ENCODE results near the gene TWNK.

Gene TWNK

DNA sequence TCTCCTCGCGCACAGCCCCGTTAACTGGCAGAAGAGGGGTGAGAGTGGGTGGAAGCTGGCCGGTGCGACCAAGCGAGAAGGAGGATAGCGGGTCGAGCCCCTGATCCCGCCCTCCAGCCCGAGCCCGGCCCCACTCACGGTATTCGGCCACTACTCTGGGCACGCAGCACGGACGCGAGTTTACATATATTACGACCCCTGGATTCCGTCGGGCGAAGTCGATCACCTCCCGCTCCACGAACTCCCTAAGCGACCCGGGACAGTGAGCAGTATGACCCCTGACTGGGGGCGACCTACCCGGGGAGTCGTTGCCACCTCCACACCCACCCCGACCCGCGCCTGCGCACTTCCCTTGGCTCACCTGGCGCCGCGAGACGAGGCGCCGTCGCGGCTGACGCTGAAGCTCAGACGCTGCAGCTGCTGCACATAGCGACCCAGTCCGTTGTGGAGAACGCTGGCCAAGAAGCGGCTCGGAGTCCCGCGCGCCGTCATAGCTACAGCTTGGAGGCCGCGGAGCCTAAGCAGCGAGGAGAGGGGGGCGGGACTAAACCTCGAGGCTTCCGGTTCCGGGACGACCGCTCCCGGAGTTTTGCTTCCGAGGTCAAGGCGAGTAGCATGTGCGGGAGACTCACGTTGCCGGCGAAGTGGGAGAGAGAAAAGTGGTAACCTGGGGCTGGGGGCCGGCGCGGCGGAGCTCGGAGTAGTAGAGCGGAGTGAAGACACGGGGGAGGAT lies at the start of gene TWNK, which contains the start of gene MRPL43 (continued):
- TF ChIP-seq ZFP37 (tag by site-specific recombination; IDR thresholded peaks at IDR 0.05) (0 out of 2 replicates have a peak, but pooled peaks have one; percentile 14), ZNF610 (tag by site-specific recombination; IDR thresholded peaks at IDR 0.05; ENCODE audit: borderline replicate concordance) (peak; percentile 69), ZNF433 (tag by site-specific recombination; IDR thresholded peaks at IDR 0.05; ENCODE audit: low read depth) (no peak), ZNF623 (tag by site-specific recombination; IDR thresholded peaks at IDR 0.05) (no peak), ZNF701 (tag by site-specific recombination; IDR thresholded peaks at IDR 0.05) (no peak), OSR2 (tag by site-specific recombination; IDR thresholded peaks at IDR 0.05) (no peak), ZSCAN30 (tag by site-specific recombination; IDR thresholded peaks at IDR 0.05) (no peak), ZNF132 (tag by site-specific recombination; IDR thresholded peaks at IDR 0.05; ENCODE audit: borderline replicate concordance) (no peak), ZNF629 (tag by site-specific recombination; IDR thresholded peaks at IDR 0.05) (peak; percentile 69; the same call in 1 of the 2 replicates), BCL11A (tag by site-specific recombination; IDR thresholded peaks at IDR 0.05; ENCODE audit: low read depth) (0 out of 2 replicates have a peak, but pooled peaks have one; percentile 21), ZBTB1 (tag by site-specific recombination; IDR thresholded peaks at IDR 0.05) (no peak), ZNF600 (tag by site-specific recombination; IDR thresholded peaks at IDR 0.05) (peak; percentile 73; the same call in 1 of the 2 replicates), ZBTB20 (tag by site-specific recombination; IDR thresholded peaks at IDR 0.05) (no peak), ZNF223 (tag by site-specific recombination; IDR thresholded peaks at IDR 0.05) (no peak), MYNN (tag by site-specific recombination; IDR thresholded peaks at IDR 0.05; ENCODE audit: borderline replicate concordance) (no peak), ZNF785 (tag by site-specific recombination; IDR thresholded peaks at IDR 0.05) (no peak), MEIS1 (CRISPR knock-in tag; IDR thresholded peaks at IDR 0.05; ENCODE audit: borderline replicate concordance) (no peak), ZNF23 (tag by site-specific recombination; IDR thresholded peaks at IDR 0.05; ENCODE audit: borderline replicate concordance) (no peak), ZSCAN23 (tag by site-specific recombination; IDR thresholded peaks at IDR 0.05) (no peak), ZNF266 (tag by site-specific recombination; IDR thresholded peaks at IDR 0.05; ENCODE audit: low read depth) (no peak), MZF1 (tag by site-specific recombination; IDR thresholded peaks at IDR 0.05; ENCODE audit: borderline replicate concordance) (no peak), ZNF585B (tag by site-specific recombination; IDR thresholded peaks at IDR 0.05) (no peak), ZNF335 (tag by site-specific recombination; conservative IDR thresholded peaks at IDR 0.05) (peak; percentile 96), KLF10 (tag by site-specific recombination; IDR thresholded peaks at IDR 0.05) (no peak)
- TF ChIP-seq, protein P1, sequence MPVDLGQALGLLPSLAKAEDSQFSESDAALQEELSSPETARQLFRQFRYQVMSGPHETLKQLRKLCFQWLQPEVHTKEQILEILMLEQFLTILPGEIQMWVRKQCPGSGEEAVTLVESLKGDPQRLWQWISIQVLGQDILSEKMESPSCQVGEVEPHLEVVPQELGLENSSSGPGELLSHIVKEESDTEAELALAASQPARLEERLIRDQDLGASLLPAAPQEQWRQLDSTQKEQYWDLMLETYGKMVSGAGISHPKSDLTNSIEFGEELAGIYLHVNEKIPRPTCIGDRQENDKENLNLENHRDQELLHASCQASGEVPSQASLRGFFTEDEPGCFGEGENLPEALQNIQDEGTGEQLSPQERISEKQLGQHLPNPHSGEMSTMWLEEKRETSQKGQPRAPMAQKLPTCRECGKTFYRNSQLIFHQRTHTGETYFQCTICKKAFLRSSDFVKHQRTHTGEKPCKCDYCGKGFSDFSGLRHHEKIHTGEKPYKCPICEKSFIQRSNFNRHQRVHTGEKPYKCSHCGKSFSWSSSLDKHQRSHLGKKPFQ (tag by site-specific recombination; IDR thresholded peaks at IDR 0.05): no peak
- TF ChIP-seq, protein P2, sequence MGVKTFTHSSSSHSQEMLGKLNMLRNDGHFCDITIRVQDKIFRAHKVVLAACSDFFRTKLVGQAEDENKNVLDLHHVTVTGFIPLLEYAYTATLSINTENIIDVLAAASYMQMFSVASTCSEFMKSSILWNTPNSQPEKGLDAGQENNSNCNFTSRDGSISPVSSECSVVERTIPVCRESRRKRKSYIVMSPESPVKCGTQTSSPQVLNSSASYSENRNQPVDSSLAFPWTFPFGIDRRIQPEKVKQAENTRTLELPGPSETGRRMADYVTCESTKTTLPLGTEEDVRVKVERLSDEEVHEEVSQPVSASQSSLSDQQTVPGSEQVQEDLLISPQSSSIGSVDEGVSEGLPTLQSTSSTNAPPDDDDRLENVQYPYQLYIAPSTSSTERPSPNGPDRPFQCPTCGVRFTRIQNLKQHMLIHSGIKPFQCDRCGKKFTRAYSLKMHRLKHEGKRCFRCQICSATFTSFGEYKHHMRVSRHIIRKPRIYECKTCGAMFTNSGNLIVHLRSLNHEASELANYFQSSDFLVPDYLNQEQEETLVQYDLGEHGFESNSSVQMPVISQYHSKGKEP (tag by site-specific recombination; IDR thresholded peaks at IDR 0.05): no peak
- TF ChIP-seq, protein P3, sequence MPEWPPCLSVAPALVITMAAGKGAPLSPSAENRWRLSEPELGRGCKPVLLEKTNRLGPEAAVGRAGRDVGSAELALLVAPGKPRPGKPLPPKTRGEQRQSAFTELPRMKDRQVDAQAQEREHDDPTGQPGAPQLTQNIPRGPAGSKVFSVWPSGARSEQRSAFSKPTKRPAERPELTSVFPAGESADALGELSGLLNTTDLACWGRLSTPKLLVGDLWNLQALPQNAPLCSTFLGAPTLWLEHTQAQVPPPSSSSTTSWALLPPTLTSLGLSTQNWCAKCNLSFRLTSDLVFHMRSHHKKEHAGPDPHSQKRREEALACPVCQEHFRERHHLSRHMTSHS (tag by site-specific recombination; IDR thresholded peaks at IDR 0.05): no peak
- TF ChIP-seq, protein P4, sequence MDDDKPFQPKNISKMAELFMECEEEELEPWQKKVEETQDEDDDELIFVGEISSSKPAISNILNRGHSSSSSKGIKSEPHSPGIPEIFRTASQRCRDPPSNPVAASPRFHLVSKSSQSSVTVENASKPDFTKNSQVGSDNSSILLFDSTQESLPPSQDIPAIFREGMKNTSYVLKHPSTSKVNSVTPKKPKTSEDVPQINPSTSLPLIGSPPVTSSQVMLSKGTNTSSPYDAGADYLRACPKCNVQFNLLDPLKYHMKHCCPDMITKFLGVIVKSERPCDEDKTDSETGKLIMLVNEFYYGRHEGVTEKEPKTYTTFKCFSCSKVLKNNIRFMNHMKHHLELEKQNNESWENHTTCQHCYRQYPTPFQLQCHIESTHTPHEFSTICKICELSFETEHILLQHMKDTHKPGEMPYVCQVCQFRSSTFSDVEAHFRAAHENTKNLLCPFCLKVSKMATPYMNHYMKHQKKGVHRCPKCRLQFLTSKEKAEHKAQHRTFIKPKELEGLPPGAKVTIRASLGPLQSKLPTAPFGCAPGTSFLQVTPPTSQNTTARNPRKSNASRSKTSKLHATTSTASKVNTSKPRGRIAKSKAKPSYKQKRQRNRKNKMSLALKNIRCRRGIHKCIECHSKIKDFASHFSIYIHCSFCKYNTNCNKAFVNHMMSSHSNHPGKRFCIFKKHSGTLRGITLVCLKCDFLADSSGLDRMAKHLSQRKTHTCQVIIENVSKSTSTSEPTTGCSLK (tag by site-specific recombination; IDR thresholded peaks at IDR 0.05): no peak
- TF ChIP-seq, protein P5, sequence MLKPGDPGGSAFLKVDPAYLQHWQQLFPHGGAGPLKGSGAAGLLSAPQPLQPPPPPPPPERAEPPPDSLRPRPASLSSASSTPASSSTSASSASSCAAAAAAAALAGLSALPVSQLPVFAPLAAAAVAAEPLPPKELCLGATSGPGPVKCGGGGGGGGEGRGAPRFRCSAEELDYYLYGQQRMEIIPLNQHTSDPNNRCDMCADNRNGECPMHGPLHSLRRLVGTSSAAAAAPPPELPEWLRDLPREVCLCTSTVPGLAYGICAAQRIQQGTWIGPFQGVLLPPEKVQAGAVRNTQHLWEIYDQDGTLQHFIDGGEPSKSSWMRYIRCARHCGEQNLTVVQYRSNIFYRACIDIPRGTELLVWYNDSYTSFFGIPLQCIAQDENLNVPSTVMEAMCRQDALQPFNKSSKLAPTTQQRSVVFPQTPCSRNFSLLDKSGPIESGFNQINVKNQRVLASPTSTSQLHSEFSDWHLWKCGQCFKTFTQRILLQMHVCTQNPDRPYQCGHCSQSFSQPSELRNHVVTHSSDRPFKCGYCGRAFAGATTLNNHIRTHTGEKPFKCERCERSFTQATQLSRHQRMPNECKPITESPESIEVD (tag by site-specific recombination; IDR thresholded peaks at IDR 0.05): no peak
- TF ChIP-seq, protein P6, sequence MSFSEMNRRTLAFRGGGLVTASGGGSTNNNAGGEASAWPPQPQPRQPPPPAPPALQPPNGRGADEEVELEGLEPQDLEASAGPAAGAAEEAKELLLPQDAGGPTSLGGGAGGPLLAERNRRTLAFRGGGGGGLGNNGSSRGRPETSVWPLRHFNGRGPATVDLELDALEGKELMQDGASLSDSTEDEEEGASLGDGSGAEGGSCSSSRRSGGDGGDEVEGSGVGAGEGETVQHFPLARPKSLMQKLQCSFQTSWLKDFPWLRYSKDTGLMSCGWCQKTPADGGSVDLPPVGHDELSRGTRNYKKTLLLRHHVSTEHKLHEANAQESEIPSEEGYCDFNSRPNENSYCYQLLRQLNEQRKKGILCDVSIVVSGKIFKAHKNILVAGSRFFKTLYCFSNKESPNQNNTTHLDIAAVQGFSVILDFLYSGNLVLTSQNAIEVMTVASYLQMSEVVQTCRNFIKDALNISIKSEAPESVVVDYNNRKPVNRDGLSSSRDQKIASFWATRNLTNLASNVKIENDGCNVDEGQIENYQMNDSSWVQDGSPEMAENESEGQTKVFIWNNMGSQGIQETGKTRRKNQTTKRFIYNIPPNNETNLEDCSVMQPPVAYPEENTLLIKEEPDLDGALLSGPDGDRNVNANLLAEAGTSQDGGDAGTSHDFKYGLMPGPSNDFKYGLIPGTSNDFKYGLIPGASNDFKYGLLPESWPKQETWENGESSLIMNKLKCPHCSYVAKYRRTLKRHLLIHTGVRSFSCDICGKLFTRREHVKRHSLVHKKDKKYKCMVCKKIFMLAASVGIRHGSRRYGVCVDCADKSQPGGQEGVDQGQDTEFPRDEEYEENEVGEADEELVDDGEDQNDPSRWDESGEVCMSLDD (tag by site-specific recombination; IDR thresholded peaks at IDR 0.05): peak; percentile 57
